ENCODE results near the gene TMEM132D. TPM values are rescaled to one million over a fixed set of nuclear protein-coding genes. Genes with fewer than 3 reads are reported as not detected.
"Not testable (repeated sequence)": the region's sequence is repeated elsewhere in the genome, so short reads cannot be mapped to it uniquely, and the experiment has no call there.

TMEM132D gene
- total RNA-seq, 4 donors from 2014 or later: 0.35 TPM; not detected in 3

DNA sequence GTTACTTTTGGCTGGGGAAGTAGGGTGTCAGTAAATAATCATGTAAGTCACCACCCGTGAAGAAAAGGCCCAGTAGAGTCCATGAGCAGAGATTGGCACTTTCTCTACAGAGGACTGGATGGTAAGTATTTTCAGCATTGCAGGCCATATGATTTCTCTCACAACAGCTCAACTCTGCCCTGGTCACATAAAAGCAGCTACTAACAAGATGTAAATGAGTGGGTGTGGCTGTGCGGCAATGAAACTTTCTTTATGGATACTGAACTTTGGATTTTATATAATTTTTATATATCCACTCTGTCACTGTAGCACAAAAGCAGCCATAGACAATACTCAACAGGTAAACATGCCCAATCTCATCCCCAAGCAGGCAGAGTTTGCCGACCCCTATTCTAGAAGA is 706.9 kb downstream of the TMEM132D start:
- H3K9me3 ChIP-seq: no peaks in the 10 kb centered on the region
- H3K36me3 ChIP-seq: no peaks in the 10 kb centered on the region
- H3K27me3 ChIP-seq: no peaks in the 10 kb centered on the region
- DNase-seq: no peak
- no peak overlapping the region for H3K4me3 ChIP-seq
- H3K4me1 ChIP-seq: no peaks in the 10 kb centered on the region
- H3K27ac ChIP-seq: no peak overlapping the region
- intact Hi-C loops (cut with DNase I; ENCODE audit: low total_unique reads): no loop called here
- TF ChIP-seq, protein P1, sequence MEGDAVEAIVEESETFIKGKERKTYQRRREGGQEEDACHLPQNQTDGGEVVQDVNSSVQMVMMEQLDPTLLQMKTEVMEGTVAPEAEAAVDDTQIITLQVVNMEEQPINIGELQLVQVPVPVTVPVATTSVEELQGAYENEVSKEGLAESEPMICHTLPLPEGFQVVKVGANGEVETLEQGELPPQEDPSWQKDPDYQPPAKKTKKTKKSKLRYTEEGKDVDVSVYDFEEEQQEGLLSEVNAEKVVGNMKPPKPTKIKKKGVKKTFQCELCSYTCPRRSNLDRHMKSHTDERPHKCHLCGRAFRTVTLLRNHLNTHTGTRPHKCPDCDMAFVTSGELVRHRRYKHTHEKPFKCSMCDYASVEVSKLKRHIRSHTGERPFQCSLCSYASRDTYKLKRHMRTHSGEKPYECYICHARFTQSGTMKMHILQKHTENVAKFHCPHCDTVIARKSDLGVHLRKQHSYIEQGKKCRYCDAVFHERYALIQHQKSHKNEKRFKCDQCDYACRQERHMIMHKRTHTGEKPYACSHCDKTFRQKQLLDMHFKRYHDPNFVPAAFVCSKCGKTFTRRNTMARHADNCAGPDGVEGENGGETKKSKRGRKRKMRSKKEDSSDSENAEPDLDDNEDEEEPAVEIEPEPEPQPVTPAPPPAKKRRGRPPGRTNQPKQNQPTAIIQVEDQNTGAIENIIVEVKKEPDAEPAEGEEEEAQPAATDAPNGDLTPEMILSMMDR (IDR thresholded peaks at IDR 0.05): no peak

DNA sequence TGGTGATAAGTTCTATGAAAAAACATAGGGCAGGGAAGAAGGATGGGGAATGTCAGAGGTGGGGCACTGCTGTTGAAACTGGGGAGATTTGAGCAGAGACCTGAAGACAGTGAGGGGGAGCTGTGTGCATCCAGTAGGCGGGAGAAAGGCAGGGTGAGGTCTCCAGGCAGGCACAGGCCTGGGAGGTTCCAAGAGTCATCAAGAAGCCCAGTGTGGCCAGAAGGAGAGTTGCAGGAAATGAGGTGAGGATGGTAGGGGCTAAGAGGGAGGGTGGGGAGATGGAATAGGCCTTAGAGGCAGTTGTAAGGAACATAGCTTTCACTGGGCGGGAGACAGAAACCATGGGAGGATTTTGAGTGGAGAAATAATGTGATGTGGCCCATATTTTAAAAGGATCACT is 708.7 kb downstream of the TMEM132D start:
- Histone ChIP-seq H3K4me3 (no peak overlapping the region), H3K4me1 (no peaks in the 10 kb centered on the region), H3K27ac (no peak overlapping the region), H3K27me3 (no peaks in the 10 kb centered on the region), H3K36me3 (no peaks in the 10 kb centered on the region), H3K9me3 (no peaks in the 10 kb centered on the region)
- DNase-seq: no peak
- TF ChIP-seq, protein P1 (IDR thresholded peaks at IDR 0.05): no peak
- TF ChIP-seq POLR2A (IDR thresholded peaks at IDR 0.05): no peak
- intact Hi-C loops (cut with DNase I; ENCODE audit: low total_unique reads): no loop called here

DNA sequence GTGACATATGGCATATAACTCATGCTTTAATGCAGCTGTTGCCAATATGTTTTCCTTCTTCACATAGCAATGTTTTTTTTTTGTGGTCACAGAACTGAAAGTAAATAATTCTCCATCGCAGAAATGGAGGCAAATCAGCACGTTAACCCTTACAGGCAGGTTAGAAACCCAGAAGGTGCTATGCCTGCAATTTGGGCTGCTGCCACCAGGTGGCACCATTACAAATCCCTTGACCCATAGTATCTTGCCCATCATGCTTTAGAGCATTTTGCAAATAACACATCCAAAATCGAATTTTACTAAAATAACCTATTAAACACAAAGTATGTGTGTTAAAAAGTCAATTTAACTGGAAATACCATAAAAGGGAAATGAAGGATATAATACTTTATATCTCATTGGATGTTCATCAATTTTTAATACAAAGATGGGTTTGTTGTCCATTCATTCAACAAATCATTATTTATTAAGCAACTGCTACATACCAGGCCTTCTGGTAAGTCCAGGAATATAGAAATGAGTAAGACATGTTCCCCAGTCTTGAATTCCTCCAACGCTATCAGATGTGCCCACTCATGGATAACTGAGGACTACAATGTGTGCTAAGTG is 710.5 kb downstream of the TMEM132D start:
- Histone ChIP-seq H3K36me3 (no peaks in the 10 kb centered on the region), H3K27me3 (no peaks in the 10 kb centered on the region), H3K4me1 (no peaks in the 10 kb centered on the region), H3K4me3 (no peak overlapping the region), H3K9me3 (no peaks in the 10 kb centered on the region), H3K27ac (no peak overlapping the region)
- intact Hi-C loops (cut with DNase I; ENCODE audit: low total_unique reads): no loop called here
- no peak for DNase-seq
- no peak for TF ChIP-seq POLR2A (IDR thresholded peaks at IDR 0.05)
- TF ChIP-seq, protein P1 (IDR thresholded peaks at IDR 0.05): no peak

DNA sequence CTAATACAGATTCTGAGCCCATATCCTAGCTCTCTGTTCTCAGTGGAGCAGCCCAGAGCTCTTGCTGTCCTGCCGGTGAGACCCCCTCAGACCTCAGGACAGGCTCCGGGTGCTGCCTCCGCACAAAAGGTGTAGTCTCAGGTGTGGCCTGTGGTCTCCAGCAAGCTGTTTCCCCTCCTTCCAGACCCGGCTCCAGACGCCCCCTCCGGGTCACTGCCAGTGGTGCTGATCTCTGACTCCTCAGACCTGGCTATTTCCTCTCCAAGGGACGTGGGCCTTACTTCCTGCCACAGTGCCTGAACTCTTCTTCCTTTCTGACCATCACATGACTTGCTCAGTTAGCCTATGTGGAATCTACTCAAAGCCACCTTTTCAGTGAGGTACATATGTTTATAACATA is 713.0 kb downstream of the TMEM132D start:
- intact Hi-C loops (cut with DNase I; ENCODE audit: low total_unique reads): no loop called here
- H3K4me1 ChIP-seq: no peaks in the 10 kb centered on the region
- H3K27me3 ChIP-seq: no peaks in the 10 kb centered on the region
- H3K9me3 ChIP-seq: no peaks in the 10 kb centered on the region
- no peaks in the 10 kb centered on the region for H3K36me3 ChIP-seq
- no peak for DNase-seq
- no peak overlapping the region for H3K4me3 ChIP-seq
- TF ChIP-seq, protein P1 (IDR thresholded peaks at IDR 0.05): no peak
- TF ChIP-seq POLR2A (IDR thresholded peaks at IDR 0.05): no peak
- H3K27ac ChIP-seq: no peak overlapping the region

DNA sequence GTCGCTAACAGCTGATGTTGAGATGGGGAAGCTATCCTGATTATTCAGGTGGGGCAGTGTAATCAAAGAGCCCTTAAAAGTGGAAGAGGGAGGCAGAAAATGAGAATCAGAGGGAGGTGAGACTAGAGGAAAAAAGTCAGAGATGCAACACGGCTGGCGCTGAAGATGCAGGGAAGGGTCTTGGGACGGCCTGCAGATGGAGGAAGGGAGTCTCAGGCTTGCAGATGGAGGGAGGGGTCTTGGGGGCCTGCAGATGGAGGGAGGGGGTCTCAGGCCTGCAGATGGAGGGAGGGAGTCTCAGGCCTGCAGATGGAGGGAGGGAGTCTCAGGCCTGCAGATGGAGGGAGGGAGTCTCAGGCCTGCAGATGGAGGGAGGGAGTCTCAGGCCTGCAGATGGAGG is 713.9 kb downstream of the TMEM132D start:
- intact Hi-C loops (cut with DNase I; ENCODE audit: low total_unique reads); DNase-seq; H3K4me1 ChIP-seq; H3K36me3 ChIP-seq; H3K4me3 ChIP-seq; H3K9me3 ChIP-seq; H3K27ac ChIP-seq; H3K27me3 ChIP-seq: not testable (repeated sequence)

DNA sequence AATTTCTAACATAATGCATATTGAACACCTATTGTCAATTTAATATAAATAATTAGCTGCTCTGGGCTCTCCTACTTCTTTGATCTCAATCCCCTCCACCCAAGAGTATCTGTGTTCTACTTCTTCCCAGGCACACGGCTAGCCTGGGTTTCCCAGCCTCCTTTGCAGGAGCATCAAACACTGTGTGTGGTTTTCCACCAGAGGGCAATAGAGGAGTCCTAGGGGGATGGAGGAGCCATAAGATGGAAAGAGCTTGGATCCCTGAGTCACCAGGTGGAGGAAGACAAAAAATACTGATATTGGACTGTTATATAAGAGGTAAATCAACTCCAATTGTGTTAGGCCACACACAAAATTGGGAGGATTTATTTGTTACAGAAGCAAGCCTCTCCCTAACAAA is 716.9 kb downstream of the TMEM132D start:
- Histone ChIP-seq H3K27me3 (no peaks in the 10 kb centered on the region), H3K9me3 (no peaks in the 10 kb centered on the region), H3K4me3 (no peak overlapping the region), H3K27ac (no peak overlapping the region), H3K4me1 (no peaks in the 10 kb centered on the region), H3K36me3 (no peaks in the 10 kb centered on the region)
- intact Hi-C loops (cut with DNase I; ENCODE audit: low total_unique reads): no loop called here
- DNase-seq: no peak
- TF ChIP-seq, protein P1 (IDR thresholded peaks at IDR 0.05): no peak
- no peak for TF ChIP-seq POLR2A (IDR thresholded peaks at IDR 0.05)
